Stimulated activated CD4-positive, alpha-beta T cell treated with anti-CD3 and anti-CD28 coated beads, TNF-alpha, amount 100 ng/mL, for 24 hours (primary cell): ENCODE results near the gene MYRF.

ENCODE experiments used
- DNase-seq, 3 experiments: peaks; one replicate each; pipeline ENCODE4 v3.0.0-alpha.2; 2020; ENCODE audit warnings: low read depth in 3 of 3

Gene MYRF

DNA sequence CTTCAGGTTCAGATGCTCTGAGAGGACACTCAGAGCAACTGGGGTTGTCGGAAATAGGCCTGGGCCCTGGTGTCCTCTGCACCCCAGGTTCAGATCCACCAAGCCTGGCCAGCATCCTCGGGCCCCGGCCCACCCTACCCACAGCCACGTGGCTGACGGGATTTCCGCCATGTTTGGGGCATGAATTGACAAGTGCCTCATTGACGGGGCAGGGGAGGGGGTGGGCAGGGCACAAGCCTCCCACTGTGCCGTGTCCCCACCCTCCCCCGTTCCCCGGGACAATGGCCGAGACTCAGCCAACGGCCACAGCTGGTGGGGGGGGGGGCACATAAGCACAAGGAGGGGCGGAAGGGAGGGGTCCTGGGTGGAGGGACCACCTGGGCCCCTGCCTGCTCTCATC lies 8.5 kb downstream of the MYRF start:
- no peak for DNase-seq

DNA sequence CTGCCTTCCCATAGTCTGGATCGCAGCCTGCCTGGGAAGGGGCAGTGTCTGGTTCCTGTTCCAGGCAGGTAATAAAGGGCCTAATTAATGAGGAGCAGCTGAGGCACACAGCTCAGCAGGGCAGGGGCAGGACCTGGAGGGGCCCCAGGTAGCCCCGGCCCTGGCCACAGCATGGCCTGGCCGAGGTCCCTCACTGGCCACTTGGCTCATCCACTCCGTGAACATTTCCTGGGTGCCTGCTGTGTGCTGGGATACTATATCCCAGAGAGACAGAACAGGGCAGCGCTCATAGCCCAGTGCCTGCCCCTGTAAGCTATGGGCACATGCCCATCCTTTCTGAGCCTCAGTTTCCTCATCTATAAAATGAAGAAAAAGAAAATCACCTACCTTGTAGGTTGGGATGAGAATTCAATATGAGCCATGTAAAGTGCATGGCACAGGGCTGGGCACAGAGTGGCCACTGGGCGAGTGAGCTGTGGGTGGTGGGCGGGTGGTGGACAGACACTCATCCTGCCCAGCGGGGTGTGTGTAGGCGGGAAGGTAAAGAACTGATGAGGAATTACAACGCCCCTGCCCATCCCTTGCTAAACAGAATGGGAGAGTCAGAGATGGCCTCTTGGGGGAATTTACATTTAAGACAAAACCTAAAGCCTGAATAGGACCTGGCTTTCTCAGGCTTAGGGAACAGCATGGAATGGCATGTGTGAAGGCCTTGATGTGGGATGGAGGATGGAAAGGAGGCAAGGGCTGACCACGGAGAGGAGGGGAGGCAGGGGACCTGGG lies 9.2 kb downstream of the MYRF start:
- DNase-seq = no peak

DNA sequence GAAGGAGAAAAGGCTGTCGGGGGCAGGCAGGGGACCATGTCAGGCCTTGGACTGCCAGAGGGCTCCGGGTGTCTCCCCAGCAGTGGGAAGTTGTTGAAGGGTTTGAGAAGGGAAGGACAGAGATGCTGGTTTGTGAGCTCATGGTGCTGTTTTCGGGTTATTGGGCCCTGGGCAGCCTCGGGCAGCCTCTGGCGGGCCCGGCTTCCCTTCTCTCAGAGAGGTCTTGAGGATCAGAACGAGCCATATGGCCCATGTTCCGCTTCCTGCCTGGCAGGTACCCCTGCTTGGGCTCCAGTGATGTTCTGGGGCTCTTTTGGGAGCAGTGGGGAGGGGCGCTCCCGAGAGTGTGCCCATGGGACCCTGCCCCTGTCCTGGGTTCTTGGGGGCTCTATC lies 9.8 kb downstream of the MYRF start:
- DNase-seq = no peak

DNA sequence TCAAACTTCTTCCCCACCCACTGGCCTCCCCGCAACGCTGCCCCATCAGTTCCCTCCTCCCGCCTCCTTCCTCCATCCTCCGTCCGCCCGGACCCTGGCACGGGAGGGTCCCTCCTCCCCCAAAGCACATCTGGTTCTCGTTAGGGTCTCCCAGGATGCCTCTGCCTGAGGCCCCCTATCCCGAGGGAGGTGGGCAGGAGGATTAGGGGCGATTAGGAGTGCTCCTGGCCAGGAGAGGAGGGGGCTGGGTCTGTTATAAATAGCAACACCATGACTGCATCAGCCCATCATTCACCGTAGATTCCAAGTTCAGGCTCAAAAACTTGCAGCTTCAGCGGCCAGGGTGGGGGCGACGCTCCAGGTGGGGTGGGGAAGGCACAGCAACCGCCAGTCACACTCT lies 10.4 kb downstream of the MYRF start:
- no peak for DNase-seq

DNA sequence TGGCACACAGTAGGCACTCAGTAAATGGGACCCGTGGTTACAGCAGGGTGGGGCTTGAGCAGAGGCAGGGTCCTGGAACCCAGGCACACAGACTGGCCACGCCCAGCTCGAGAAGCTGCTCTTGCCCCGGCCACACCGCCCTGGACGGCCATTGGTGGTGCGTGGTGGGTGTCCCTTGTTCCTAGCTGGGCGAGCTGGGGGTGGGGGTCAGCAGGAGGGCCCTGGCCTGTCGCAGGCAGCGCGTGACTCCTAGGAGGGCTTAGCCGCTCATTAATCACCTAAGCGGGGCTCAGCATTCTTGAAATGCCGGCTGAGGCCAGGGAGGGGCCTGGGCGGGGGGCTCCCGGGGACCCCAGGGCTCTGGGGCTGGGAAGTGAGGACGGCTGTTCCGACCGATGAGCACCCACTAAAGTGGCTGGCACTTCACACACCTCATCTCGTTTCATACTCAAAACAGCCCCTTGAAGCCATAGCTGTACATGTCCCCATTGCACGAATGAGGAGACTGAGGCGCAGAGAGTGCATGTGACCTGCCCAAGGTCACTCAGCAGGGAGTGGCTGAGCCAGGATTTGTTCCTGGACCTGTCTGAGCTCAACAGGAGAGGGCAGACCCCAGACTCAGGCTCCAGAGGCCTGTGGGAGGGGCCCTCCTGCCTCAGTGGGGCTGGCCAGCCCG lies 11.6 kb downstream of the MYRF start:
- no peak for DNase-seq

DNA sequence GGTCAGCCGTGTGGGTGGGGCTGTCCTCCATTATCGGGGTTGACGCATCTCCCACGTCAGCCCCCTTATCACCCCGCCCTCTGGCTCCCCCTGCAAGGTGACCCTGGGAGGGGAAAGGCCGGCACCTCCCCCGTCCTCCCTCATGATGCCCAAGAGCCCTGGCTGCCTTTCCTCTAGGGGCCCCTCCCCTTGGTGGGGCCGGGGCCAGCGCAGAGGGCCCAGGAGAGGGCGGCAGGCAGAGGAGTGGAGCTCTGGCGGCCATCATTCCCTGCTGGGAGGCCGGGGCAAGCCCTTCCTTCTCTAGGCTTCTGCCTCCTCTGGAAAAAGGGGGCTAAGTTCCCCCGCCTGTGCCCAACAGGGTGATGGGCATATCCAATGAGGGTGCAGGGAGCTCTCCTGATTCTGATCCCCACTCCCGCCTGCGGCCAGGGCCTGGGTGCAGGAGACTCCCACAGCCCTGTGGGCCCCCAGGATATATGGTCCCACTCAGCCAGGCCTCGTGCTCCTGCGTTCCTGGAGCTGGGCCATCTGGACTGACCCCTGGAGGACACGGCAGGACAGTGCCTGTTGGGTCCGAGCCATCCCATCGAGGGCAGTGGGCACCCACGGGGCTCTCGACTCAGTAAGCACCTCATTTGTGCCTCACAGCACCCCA lies 12.3 kb downstream of the MYRF start:
- no peak for DNase-seq

DNA sequence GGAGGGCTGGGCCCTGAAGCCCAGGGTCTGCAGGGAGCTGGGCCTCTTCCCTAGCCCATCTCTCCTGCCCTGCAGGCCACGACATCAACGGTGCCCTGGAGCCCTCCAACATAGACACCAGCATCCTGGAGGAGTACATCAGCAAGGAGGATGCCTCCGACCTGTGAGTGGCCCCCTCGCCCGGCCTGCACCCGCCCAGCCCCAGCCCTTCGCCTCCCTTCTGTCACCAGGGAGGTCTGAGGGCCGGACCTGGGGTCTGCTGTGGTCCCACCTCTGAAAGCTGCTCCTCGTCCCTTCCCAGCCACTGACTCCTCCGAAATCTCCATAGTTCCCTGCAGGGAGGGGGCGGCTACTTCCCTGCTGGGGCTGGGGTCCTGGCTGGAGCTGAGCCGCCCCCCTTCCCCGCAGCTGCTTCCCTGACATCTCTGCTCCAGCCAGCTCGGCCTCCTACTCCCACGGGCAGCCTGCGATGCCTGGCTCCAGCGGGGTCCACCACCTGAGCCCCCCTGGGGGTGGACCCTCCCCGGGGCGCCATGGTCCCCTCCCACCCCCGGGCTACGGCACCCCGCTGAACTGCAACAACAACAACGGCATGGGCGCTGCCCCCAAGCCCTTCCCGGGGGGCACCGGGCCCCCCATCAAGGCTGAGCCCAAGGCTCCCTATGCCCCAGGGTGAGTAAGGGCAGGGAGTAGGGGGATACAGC lies 13.3 kb downstream of the MYRF start:
- DNase-seq = no peak

DNA sequence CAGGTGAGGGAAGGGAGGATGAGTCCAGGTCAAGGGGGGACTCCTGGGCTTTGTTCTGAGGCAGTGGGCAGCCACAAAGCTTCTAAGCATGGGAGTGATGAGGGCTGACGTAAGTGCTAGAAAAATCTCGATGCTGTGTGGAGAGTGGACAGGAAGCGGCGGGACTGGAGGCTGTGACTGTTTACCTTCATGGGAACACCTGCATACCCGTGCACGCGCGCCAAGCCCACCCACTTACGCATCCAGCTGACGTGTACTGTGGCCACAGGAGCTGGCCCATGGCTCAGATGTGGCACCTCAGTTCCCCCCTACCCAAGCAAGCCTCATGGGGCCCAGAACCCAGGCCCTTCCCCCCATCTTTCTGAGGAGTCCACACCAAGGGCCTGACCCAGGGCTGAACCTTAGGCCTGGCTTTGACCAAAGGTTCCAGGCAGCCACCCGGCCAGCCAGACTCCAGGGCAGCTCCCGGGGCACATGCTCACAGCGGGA lies 14.0 kb downstream of the MYRF start:
- DNase-seq = no peak

DNA sequence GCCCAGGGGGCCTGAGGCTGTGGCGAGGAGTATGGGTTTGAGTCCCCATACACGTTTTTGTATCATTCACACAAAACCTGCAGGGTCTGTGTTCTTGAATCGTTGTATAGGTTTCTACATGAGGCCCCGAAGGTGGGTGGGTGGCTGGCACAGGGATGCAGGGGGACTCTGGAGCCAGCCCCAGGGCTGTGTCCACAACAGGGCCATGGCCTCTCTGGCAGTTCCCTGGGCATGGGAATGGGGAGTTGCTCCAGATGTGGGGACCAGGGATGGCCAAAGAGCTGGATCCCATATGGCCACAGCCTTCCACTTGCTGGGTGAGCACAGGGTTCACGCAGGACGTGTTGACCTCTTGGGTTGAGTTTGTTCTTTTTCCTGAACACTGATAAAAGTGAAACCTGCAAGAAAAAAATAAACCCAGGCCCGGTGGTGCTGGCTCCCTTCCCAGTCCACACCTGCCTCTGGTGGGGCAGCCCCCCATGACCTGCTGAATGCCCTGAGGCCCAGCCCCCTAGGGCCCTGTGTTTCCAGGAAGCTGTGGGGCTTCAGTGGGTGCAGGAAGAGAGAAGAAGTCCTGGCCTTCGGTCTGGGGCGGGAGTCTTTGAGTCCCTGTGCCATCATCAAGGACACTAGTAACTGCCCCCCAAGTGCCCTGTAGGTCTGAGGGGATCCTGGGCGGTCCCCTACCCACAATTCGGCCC lies 16.1 kb downstream of the MYRF start:
- no peak for DNase-seq

DNA sequence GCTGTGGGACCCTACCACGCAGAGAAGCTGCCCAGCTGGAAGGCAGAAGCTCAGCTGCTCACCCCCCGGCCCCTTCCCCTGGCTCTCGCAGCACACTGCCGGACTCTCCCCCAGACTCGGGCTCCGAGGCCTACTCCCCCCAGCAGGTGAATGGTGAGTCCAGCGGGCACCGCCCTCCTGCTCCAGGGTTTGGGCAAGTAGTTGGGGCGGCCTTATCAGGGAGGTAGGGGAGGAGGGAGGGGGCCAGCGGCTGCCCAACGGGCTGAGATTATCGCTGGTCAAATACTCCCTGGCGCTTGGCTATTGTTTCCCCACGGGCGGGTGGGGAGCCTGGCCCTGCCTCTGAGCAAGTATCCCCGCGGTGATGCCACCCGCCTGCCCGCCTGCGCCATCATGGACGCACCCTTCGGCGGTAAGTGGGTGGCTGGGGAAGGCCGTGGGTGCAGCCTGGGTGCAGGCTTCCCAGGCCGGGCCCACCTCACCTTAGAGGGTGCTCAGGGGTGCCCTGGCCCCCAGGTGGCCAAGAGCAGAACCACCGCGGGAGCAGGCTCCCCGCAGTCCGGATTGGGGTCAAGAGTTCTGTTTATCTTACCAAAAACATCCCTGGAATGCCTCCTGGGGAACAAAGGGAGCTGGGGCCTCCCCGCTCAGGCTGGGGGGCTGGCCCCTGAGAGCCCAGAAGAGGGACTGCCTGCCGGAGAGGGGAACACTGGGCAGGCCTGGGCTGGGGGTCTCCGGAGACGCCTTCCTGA lies 16.9 kb downstream of the MYRF start:
- no peak for DNase-seq

DNA sequence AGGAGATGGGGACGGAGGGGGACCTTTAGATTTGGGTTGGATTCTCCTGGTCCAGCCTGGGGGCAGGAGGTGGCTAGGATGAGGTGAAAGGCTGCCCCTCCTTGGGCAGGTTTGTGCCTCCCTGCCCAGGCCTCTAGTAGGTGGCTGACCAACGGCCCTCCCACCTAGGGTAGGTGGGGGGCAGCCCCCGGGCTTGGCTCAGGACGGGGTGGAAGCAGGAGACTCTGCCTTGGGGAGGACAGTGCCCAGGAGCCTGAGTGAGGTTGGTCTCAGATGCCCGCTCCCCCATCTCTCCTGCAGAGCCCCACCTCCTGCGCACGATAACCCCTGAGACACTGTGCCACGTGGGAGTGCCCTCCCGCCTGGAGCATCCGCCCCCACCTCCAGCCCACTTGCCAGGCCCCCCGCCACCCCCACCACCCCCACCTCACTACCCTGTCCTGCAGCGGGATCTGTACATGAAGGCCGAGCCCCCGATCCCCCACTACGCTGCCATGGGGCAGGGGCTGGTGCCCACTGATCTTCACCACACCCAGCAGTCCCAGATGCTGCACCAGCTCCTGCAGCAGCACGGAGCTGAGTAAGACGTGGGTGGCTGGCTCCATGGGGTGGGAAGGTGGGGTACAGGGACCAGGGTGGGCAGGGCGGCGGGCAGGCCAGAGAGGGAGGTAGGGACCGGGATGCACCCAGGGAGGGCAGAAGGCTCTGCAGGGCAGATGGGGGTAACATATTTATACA lies 17.7 kb downstream of the MYRF start:
- DNase-seq = no peak

DNA sequence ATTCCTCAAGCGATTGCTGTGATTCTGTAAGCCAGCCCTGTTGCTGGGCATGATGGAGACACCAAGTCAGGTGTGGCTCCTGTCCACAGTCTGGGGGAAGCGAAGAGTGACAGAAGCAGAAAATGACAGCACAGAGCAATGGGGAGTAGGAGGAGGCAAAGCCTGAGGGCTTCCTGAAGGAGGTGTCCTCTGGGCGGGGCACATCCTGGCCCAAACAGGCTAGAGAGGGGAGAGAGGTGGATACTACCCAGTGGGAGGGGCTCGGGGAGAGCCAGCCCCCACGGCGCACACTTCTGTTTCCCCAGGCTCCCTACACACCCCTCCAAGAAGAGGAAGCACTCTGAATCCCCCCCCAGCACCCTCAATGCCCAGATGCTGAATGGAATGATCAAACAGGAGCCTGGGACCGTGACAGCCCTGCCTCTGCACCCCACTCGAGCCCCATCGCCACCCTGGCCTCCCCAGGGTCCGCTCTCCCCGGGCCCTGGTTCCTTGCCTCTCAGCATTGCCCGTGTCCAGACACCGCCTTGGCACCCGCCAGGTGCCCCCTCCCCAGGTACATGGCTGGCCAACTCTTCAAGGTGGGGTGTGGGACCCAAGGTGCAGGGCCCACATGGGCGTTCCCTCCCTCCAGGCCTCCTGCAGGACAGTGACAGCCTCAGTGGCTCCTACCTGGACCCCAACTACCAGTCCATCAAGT lies 18.9 kb downstream of the MYRF start:
- DNase-seq = no peak

DNA sequence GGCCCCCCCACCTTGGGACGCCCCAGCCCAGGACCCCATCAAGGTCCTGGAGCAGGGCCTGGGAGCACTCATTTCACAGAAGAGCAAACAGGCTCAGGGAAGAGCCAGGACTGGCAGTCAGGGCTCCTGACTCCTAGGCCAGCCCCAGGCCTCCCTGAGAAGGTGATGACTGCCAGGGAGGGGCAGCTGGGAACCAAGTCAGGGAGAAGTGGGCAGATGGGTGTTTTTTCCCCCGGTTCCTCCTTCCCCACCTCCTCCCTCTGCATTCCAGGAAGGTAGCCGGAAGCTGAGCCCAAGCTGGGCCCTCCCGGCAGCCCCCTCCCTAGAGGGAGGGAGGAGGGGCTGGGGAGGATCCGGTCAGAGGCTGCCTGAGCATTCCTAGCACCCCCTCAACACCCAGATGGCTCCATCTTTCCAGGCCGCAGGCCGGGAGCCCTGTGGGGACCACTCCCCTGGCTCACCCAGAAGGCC lies 19.6 kb downstream of the MYRF start:
- DNase-seq = no peak

DNA sequence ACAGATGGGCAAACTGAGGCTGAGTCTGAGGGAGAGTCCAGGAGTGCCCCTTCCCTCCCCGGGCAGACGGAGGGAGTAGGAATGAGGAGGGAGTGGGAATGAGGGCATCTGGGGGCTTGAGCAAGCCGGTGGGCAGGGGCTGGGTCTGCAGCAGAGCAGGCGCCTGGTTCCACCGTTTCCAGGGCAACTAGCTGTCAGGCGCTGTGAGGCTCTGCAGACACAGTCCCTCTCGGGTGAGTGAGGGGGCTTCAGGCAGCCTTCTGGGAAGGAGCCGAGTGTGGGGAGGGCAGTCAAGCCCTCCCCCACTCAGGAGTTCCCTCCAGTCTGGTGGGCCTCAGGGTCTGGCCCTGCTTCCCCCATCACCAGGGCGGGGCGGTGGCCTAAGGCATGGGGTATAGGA lies 20.9 kb downstream of the MYRF start:
- DNase-seq = no peak

DNA sequence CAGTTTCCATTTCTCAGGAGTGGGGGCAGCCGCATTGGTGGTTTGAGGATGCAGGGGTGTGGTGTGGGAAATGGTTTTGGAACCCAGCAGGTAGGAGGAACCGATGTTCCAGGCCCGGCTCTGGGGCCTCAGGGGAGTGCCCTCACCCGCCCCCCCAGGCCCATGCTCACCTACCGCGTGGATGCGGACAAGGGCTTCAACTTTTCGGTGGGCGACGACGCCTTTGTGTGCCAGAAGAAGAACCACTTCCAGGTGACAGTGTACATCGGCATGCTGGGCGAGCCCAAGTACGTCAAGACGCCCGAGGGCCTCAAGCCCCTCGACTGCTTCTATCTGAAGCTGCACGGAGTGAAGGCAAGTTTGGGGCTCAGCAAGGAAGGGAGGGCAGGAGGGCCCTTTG lies 21.4 kb downstream of the MYRF start:
- DNase-seq = no peak

DNA sequence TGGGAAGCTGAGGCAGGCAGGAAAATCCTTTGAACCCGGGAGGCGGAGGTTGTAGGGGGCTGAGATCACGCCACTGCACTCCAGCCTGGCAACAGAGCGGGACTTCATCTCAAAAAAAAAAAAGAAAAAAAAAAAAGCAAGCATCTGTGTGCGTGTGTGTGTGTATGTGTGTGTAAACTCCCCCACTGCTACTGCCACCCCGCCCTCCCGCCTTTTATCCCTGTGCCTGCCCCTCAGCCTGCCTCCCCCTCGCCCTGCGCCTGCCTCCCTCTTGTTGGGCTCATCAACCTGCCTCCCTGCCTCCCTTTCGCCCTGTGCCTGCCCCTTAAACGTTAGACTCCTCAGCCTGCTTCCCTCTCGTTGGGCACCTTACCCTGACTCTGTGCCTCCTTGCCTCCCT lies 22.0 kb downstream of the MYRF start:
- DNase-seq = no peak

DNA sequence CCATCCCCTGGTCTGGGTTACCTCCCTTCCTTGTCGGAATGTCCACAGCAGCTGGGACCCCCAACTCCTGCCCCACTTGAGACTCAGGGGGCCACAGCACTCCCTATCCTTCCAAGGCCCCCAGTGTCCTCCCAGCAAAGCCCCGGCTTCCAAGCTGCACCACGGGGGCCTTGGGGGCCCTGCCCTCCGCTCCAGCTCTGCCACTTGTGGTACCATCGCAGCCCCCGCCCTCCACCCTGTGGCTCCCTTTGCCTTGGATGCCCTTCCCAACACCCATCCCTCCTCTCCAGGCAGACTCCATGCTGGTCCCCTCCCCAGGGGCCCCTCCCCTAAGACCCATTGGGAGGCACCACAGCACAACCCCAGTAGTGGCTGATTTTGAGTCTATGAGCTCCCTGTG lies 22.7 kb downstream of the MYRF start:
- DNase-seq = no peak

DNA sequence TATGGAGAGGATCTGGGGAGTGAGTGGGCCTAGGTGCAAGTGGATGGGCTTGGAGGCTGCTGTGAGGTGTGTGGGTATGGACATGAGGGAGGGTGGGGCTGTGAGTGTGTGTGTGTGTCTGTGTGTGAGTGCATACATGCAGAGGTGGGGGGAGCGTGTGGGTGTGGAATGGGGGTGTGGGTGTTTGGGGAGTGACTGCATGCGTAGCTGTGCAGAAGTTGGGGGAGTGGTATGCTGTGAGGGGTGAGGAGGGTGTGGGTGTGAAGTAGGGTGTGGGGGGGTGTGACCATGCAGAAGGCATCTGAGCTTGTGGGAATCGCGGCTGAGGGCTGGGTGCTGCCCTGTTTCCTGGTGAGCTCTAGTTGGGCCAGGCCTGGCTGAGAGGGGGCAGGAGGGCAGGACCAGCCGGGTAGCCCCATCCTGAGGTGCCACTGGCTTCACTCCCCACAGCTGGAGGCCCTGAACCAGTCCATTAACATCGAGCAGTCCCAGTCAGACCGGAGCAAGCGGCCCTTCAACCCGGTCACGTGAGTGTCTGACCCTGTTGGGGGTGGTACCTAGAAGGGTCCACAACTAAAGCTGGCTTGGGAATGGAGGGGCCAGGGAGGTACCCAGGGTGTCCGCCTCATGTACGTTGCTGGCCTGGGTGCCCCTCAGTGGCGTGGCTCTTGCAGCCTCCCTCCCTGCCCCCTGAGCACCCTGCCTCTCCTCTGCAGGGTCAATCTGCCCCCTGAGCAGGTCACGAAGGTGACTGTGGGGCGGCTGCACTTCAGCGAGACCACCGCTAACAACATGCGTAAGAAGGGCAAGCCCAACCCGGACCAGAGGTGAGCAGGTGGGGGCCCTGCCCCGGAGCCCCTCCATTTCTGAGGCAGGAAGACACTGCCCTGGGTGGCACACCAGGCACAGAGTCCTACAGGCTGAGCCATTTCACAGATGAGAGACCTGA lies 23.4 kb downstream of the MYRF start:
- no peak for DNase-seq
